K562 (cell line): Measurements from ENCODE around the gene EYA3. TPM values are rescaled to one million over a fixed set of nuclear protein-coding genes. Genes with fewer than 3 reads are reported as not detected.
A peak's percentile ranks its signal among the peaks of the same experiment; 100 is the strongest.

ENCODE experiments used
- ATAC-seq: fragments of 200-7000 bp; cut with Tn5 transposase; 3 replicates; pipeline ENCODE4 v1.9.1; 2020; ENCODE audit warnings: moderate library complexity
- Bru-seq: library from RNA; stranded (reverse); fragments of 400-500 nt; gene quantifications from one replicate; lab custom pipeline; 2021; lab: Mats Ljungman, UMichigan
- BruChase-seq, 2 experiments: library from RNA; stranded (reverse); fragments of 400-500 nt; gene quantifications; one replicate each; lab custom pipeline; 2021; lab: Mats Ljungman, UMichigan
- BruUV-seq: library from RNA; stranded (reverse); fragments of 400-500 nt; replicated peaks from 2 replicates; lab custom pipeline; 2021; lab: Mats Ljungman, UMichigan
- CTCF ChIA-PET: fragments of 300-600 bp; formaldehyde crosslinking; extraction: SDS; loops from one replicate; lab custom pipeline; 2021; ENCODE audit warnings: low intra/inter-chr PET ratio; lab: Yijun Ruan, JAX
- POLR2A ChIA-PET: fragments of 300-600, 350-650 bp; sonication (Branson Sonifier 250); formaldehyde crosslinking; extraction: SDS; loops from one replicate; lab custom pipeline; 2021; ENCODE audit warnings: antibody characterized with exemption, inconsistent platforms; lab: Yijun Ruan, JAX
- DNase-seq, 4 experiments: peaks; one replicate each; pipeline versions ENCODE4 v3.0.0 to v3.0.0-alpha.2; 2011 to 2018; ENCODE audit warnings: low spot score in 3 of 4, mixed read lengths in 3 of 4; ENCODE audit errors: extremely low read depth in 1 of 4
- FAIRE-seq: peaks from 2 replicates; lab custom pipeline; 2011; peaks lifted over from hg19 to GRCh38; lab: Jason Lieb, UNC
- H2AFZ ChIP-seq: 2 replicates; pipeline ENCODE4 v1.6.0; 2011; ENCODE audit warnings: low read depth, low read length, control low read depth, inconsistent platforms
- H3K27ac ChIP-seq: fragments of 200-600 bp; 3 replicates; pipeline ENCODE4 v1.8.0; 2011; ENCODE audit warnings: low read depth, mild to moderate bottlenecking, control low read depth, inconsistent platforms, low read length, moderate library complexity, mixed read lengths; ENCODE audit errors: extremely low read depth
- H3K27me3 ChIP-seq, 2 experiments: fragments of 300-600 bp in 1 of 2; 2 replicates in 1 of 2; 3 replicates in 1 of 2; pipeline versions ENCODE4 v1.6.0 to v1.8.0; 2011; ENCODE audit warnings: inconsistent platforms in 2 of 2, low read length in 2 of 2, mild to moderate bottlenecking in 1 of 2, mixed read lengths in 1 of 2, moderate library complexity in 1 of 2; ENCODE audit not compliant: control insufficient read depth in 2 of 2, insufficient read depth in 2 of 2
- H3K36me3 ChIP-seq: fragments of 300-600 bp; 3 replicates; pipeline ENCODE4 v1.8.0; 2011; ENCODE audit warnings: mild to moderate bottlenecking, low read length, inconsistent platforms; ENCODE audit not compliant: control insufficient read depth, insufficient read depth
- H3K4me1 ChIP-seq, 2 experiments: fragments of 200-600 bp in 1 of 2; replicated peaks in 1 of 2; 2 replicates in 1 of 2; 3 replicates in 1 of 2; pipeline versions ENCODE4 v1.5.1 to v1.8.0; 2011; ENCODE audit warnings: inconsistent platforms in 2 of 2, low read length in 2 of 2, mild to moderate bottlenecking in 1 of 2, mixed read lengths in 1 of 2, moderate library complexity in 1 of 2; ENCODE audit not compliant: control insufficient read depth in 2 of 2, insufficient read depth in 2 of 2
- H3K4me2 ChIP-seq: 2 replicates; pipeline ENCODE4 v1.6.1; 2011; ENCODE audit warnings: low read length, control low read depth, inconsistent platforms, mixed read lengths; ENCODE audit not compliant: insufficient read depth
- H3K4me3 ChIP-seq: fragments of 200-600 bp; sonication (generic), shearing (Covaris generic); 2 replicates; pipeline ENCODE4 v1.5.1; 2016; ENCODE audit warnings: control low read depth, inconsistent platforms
- H3K79me2 ChIP-seq: fragments of 200-600 bp; 3 replicates; pipeline ENCODE4 v1.8.0; 2011; ENCODE audit warnings: low read length, inconsistent platforms; ENCODE audit not compliant: control insufficient read depth, insufficient read depth
- H3K9ac ChIP-seq, 2 experiments: 2 replicates each; pipeline versions ENCODE4 v1.6.0 to v1.6.1; 2011; ENCODE audit warnings: low read depth in 2 of 2, low read length in 2 of 2, control low read depth in 1 of 2, inconsistent platforms in 1 of 2, mild to moderate bottlenecking in 1 of 2, mixed read lengths in 1 of 2; ENCODE audit not compliant: insufficient read depth in 1 of 2
- H3K9me1 ChIP-seq: one replicate; pipeline ENCODE4 v1.6.0; 2011; ENCODE audit warnings: inconsistent platforms, mild to moderate bottlenecking, low read length, moderate library complexity; ENCODE audit not compliant: control insufficient read depth, insufficient read depth
- H3K9me3 ChIP-seq: replicated peaks from 2 replicates; pipeline ENCODE4 v1.5.1; 2011; ENCODE audit warnings: low read depth, low read length, inconsistent platforms; ENCODE audit not compliant: control insufficient read depth, insufficient read depth
- H4K20me1 ChIP-seq: replicated peaks from 2 replicates; pipeline ENCODE4 v1.6.1; 2011; ENCODE audit warnings: low read length, inconsistent platforms, mixed read lengths; ENCODE audit not compliant: control insufficient read depth, insufficient read depth
- CXXC5 ChIP-seq: fragments of 250-450 bp; sonication (Bioruptor Pico); IDR thresholded peaks from 2 replicates; pipeline ENCODE4 v1.8.0; 2022; ENCODE audit warnings: inconsistent platforms, mild to moderate bottlenecking, moderate library complexity
- GATAD2B ChIP-seq: fragments of 450-650 bp; IDR thresholded peaks from 2 replicates; pipeline ENCODE4 v1.6.1; 2017; ENCODE audit warnings: mild to moderate bottlenecking, borderline replicate concordance
- HNRNPUL1 ChIP-seq: fragments of 200-400 bp; formaldehyde crosslinking; IDR thresholded peaks from 2 replicates; pipeline ENCODE4 v1.6.1; 2017; ENCODE audit warnings: low read length
- RHOXF2B ChIP-seq: fragments of 250-450 bp; sonication (Bioruptor Pico); conservative IDR thresholded peaks from 2 replicates; pipeline ENCODE4 v1.5.1; 2021
- TAL1 ChIP-seq: fragments of 450-650 bp; IDR thresholded peaks from 2 replicates; pipeline ENCODE4 v1.6.1; 2016; ENCODE audit warnings: mild to moderate bottlenecking
- ZC3H4 ChIP-seq: sonication (generic); formaldehyde crosslinking; IDR thresholded peaks from 2 replicates; pipeline ENCODE4 v1.9.0; 2021; ENCODE audit warnings: missing genetic modification reagents, borderline replicate concordance
- ZNF174 ChIP-seq: fragments of 250-450 bp; sonication (Bioruptor Pico); IDR thresholded peaks from 2 replicates; pipeline ENCODE4 v1.4.0; 2020; ENCODE audit warnings: mild to moderate bottlenecking
- WGBS: fragments of 100-300 bp; shearing (Covaris generic); methylation state at CpG from one replicate; pipeline ENCODE4 v1.1.6; 2016; ENCODE audit warnings: low coverage, mixed read lengths; ENCODE audit not compliant: insufficient coverage; ENCODE audit errors: missing lambda C conversion rate; 5-methylcytosine and 5-hydroxymethylcytosine counted together
- in situ Hi-C: fragments of 300-500 bp; cut with MboI; formaldehyde crosslinking; loops from 4 replicates; pipeline ENCODE4 v1.15.0; 2018; ENCODE audit warnings: inconsistent platforms, mixed read lengths
- intact Hi-C: fragments of 100-400 bp; cut with micrococcal nuclease; formaldehyde crosslinking; loops from 2 replicates; pipeline ENCODE4 v1.14.2; 2022
- long read RNA-seq, 3 experiments: library from polyadenylated mRNA in 2 of 3; library from RNA in 1 of 3; unstranded in 2 of 3; stranded (forward) in 1 of 3; transcript quantifications; one replicate each; pipeline ENCODE4 v2.0.0, GENCODE V29; 2019 to 2022
- polyA minus RNA-seq, 3 experiments: library from RNA; depleted of rRNA, polyadenylated mRNA; stranded (reverse); fragments of >200 nt; gene quantifications; 2 replicates each; pipeline ENCODE4 v1.2.3, GENCODE V29; 2011
- polyA plus RNA-seq, 8 experiments: library from polyadenylated mRNA; depleted of rRNA in 4 of 8; stranded (reverse) in 5 of 8; unstranded in 3 of 8; fragments of >200 nt; fragmentation: Nextera tagmentation in 2 of 8; fragmentation: Illumina TruSeq in 1 of 8; extraction: Ambion mirVana in 2 of 8; extraction: Trizol in 1 of 8; gene quantifications; 2 replicates each; pipeline versions ENCODE4 v1.2.1 to v1.2.3, GENCODE V29; 2011 to 2014; ENCODE audit warnings: inconsistent platforms in 1 of 8, missing spikeins in 1 of 8
- total RNA-seq, 7 experiments: library from RNA; depleted of rRNA in 6 of 7; stranded (reverse); fragments of >200 nt in 6 of 7; fragmentation: Illumina TruSeq in 2 of 7; extraction: Trizol in 2 of 7; gene quantifications; 2 replicates each; pipeline versions ENCODE4 v1.2.1 to v1.2.3, GENCODE V29; 2011 to 2021; ENCODE audit warnings: low replicate concordance in 1 of 7
- TF ChIP-seq, protein P1 (sequence below): sonication (generic); formaldehyde crosslinking; IDR thresholded peaks from 2 replicates; pipeline ENCODE4 v1.8.1; 2023; ENCODE audit warnings: missing genetic modification reagents, mild to moderate bottlenecking, borderline replicate concordance

Gene EYA3, protein sequence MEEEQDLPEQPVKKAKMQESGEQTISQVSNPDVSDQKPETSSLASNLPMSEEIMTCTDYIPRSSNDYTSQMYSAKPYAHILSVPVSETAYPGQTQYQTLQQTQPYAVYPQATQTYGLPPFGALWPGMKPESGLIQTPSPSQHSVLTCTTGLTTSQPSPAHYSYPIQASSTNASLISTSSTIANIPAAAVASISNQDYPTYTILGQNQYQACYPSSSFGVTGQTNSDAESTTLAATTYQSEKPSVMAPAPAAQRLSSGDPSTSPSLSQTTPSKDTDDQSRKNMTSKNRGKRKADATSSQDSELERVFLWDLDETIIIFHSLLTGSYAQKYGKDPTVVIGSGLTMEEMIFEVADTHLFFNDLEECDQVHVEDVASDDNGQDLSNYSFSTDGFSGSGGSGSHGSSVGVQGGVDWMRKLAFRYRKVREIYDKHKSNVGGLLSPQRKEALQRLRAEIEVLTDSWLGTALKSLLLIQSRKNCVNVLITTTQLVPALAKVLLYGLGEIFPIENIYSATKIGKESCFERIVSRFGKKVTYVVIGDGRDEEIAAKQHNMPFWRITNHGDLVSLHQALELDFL
- 65.3 and 113 TPM in 2 replicates for total RNA-seq (2011; cell fraction: chromatin; rRNA removed; ENCODE audit: low replicate concordance)
- total RNA-seq (2011; cell fraction: nucleolus; rRNA removed): 27.8 and 35.9 TPM in 2 replicates
- total RNA-seq (2011; cell fraction: nucleoplasm; rRNA removed): 43.1 and 57.6 TPM in 2 replicates
- total RNA-seq (2014; rRNA removed): 19.4 and 21.7 TPM in 2 replicates
- 51.3 and 55.7 TPM in 2 replicates for total RNA-seq (2014; rRNA removed; fragmentation: Illumina TruSeq; extraction: Trizol)
- 45.4 and 48.1 TPM in 2 replicates for total RNA-seq (2015; rRNA removed; fragmentation: Illumina TruSeq; extraction: Trizol)
- 45.6 and 51.3 TPM in 2 replicates for total RNA-seq (2021)
- polyA plus RNA-seq (2011; rRNA removed): 64.0 and 74.6 TPM in 2 replicates
- 38.9 and 49.0 TPM in 2 replicates for polyA plus RNA-seq (2011; cell fraction: cytosol; rRNA removed)
- polyA plus RNA-seq (2011; cell fraction: nucleus; rRNA removed): 44.1 and 52.2 TPM in 2 replicates
- polyA plus RNA-seq (2012): 19.5 and 28.8 TPM in 2 replicates
- polyA plus RNA-seq (2014; fragmentation: Illumina TruSeq; extraction: Trizol): 35.2 and 41.9 TPM in 2 replicates
- polyA plus RNA-seq (2014; fragmentation: Nextera tagmentation; extraction: Ambion mirVana): 10 to 100 TPM; 29.4 to 43.6 TPM
- polyA plus RNA-seq (2014; rRNA removed): 27.7 and 30.0 TPM in 2 replicates
- polyA minus RNA-seq (2011; rRNA and poly(A)+ RNA removed): 119 and 132 TPM in 2 replicates
- polyA minus RNA-seq (2011; cell fraction: cytosol; rRNA and poly(A)+ RNA removed): 36.9 and 40.8 TPM in 2 replicates
- 20.6 and 42.0 TPM in 2 replicates for polyA minus RNA-seq (2011; cell fraction: nucleus; rRNA and poly(A)+ RNA removed)
- Bru-seq, nascent RNA: percentile 85 among the genes with signal in this experiment
- percentile 88 among the genes with signal in this experiment for BruChase-seq, experiment 1, labeled RNA remaining after a 2-hour chase
- percentile 85 among the genes with signal in this experiment for BruChase-seq, experiment 2, labeled RNA remaining after a 6-hour chase
- long read RNA-seq, experiment 1, full-length matches to known transcripts: 1 of 66 reads
- long read RNA-seq, experiment 1, partial matches to known transcripts: 33 of 66 reads
- long read RNA-seq, experiment 1, other reads (novel, unspliced or antisense): 32 of 66 reads
- long read RNA-seq, experiment 2, partial matches to known transcripts: 7 of 34 reads
- long read RNA-seq, experiment 2, other reads (novel, unspliced or antisense): 26 of 34 reads
- long read RNA-seq, experiment 3, full-length matches to known transcripts: 2 of 39 reads
- long read RNA-seq, experiment 3, partial matches to known transcripts: 13 of 39 reads
- long read RNA-seq, experiment 3, other reads (novel, unspliced or antisense): 24 of 39 reads

DNA sequence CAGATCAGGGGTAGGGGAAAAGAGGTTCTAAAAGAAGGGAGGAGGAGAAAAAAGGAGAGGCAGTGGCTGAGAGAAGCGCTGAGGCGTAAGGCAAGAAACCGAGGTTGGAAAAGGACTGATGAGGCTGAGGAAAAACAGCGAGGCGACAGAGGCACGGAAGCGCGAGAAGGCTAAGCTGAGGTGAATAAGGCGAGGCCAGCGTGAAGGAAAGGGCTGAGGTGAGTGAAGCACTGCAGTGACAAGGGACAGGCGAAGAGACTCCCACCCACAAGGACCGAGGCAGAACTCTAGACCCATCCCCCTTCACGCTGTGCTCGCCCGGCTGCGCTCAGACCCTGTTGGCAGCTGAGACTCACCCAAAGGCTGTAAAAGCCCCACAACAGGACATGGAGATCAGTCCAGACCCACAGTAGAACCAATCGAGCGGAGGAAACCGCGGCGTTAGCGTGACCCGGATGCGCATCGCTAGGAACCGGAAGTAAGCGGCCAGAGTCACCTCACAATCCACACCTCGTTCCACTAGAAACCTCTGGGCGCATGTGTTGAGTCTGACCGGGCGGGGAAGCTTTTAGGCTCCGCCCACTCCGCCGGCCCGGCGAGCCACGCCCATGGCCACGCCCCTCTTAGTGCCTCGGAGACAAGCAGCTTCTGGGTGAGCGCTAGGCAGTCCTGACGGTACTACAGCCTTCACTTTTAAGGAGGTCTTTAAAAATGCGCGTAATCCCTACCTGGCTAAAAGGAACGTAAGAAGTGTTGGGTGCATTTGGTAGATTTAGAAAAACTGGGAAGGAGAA lies at the start of gene EYA3:
Gene EYA3 (minus strand): TSS at position 443 of the 794 bp plus-strand sequence. CDS start 30,584 bp downstream, outside the sequence.
- peak within 1 kb of the TSS; percentile 76 for H3K4me3 ChIP-seq
- peak within 1 kb of the TSS; percentile 97 for H3K4me2 ChIP-seq
- POLR2A ChIA-PET: interaction anchor here (0.5 to 3.4 kb wide), 27 partner anchors 8 to 1092 kb away, joined by 3 to 31 read pairs (median 4); partner anchors contain the start of genes ATP5IF1 and RNU11
- peaks cover 9% of the 10 kb centered on the region; the same call in 2 of the 3 replicates for H3K36me3 ChIP-seq
- in situ Hi-C loops: no loop called here
- peaks cover 50% of the 10 kb centered on the region for H3K79me2 ChIP-seq
- intact Hi-C loops: loop anchor here (5.0 kb wide), 1 partner anchor 51 kb away; no protein-coding TSS in a partner anchor
- H3K27ac ChIP-seq: peak within 1 kb of the TSS; percentile 90
- CTCF ChIA-PET: interaction anchor here (0.6 to 5.4 kb wide), 4 partner anchors 13 to 211 kb away, joined by 3 to 81 read pairs (median 3); no protein-coding TSS in a partner anchor
- FAIRE-seq: peak; percentile 100
- ATAC-seq: peak; percentile 94
- H3K27me3 ChIP-seq: no peaks in the 10 kb centered on the region
- H3K4me1 ChIP-seq: peaks cover 12 to 14% of the 10 kb centered on the region in 2 experiments
- WGBS: under 1% methylated on average over 44 of the region's 44 CpGs
- H2AFZ ChIP-seq: peak within 1 kb of the TSS; percentile 98
- TSS peak; percentile 55 for BruUV-seq
- no peaks in the 10 kb centered on the region for H3K9me3 ChIP-seq
- no peaks in the 10 kb centered on the region for H3K9me1 ChIP-seq
- DNase-seq: peak; percentile 99 to 100 (median 100)
- H4K20me1 ChIP-seq: no peaks in the 10 kb centered on the region
- H3K9ac ChIP-seq: peak within 1 kb of the TSS; percentile 97 to 98
- TF ChIP-seq CXXC5 (CRISPR knock-in tag) (peak; percentile 85), RHOXF2B (CRISPR knock-in tag) (0 out of 2 replicates have a peak, but pooled peaks have one; percentile 73), ZNF174 (CRISPR knock-in tag) (no peak), HNRNPUL1 (no peak), ZC3H4 (CRISPR knock-in tag) (no peak; the same call in 1 of the 2 replicates), GATAD2B (no peak), TAL1 (no peak)
- TF ChIP-seq, protein P1, sequence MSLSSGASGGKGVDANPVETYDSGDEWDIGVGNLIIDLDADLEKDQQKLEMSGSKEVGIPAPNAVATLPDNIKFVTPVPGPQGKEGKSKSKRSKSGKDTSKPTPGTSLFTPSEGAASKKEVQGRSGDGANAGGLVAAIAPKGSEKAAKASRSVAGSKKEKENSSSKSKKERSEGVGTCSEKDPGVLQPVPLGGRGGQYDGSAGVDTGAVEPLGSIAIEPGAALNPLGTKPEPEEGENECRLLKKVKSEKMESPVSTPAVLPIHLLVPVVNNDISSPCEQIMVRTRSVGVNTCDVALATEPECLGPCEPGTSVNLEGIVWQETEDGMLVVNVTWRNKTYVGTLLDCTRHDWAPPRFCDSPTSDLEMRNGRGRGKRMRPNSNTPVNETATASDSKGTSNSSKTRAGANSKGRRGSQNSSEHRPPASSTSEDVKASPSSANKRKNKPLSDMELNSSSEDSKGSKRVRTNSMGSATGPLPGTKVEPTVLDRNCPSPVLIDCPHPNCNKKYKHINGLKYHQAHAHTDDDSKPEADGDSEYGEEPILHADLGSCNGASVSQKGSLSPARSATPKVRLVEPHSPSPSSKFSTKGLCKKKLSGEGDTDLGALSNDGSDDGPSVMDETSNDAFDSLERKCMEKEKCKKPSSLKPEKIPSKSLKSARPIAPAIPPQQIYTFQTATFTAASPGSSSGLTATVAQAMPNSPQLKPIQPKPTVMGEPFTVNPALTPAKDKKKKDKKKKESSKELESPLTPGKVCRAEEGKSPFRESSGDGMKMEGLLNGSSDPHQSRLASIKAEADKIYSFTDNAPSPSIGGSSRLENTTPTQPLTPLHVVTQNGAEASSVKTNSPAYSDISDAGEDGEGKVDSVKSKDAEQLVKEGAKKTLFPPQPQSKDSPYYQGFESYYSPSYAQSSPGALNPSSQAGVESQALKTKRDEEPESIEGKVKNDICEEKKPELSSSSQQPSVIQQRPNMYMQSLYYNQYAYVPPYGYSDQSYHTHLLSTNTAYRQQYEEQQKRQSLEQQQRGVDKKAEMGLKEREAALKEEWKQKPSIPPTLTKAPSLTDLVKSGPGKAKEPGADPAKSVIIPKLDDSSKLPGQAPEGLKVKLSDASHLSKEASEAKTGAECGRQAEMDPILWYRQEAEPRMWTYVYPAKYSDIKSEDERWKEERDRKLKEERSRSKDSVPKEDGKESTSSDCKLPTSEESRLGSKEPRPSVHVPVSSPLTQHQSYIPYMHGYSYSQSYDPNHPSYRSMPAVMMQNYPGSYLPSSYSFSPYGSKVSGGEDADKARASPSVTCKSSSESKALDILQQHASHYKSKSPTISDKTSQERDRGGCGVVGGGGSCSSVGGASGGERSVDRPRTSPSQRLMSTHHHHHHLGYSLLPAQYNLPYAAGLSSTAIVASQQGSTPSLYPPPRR (CRISPR knock-in tag): no peak
